Measurements from ENCODE around the gene RPRD1B. TPM values are rescaled to one million over a fixed set of nuclear protein-coding genes. Genes with fewer than 3 reads are reported as not detected.

The RPRD1B gene
- total and polyA plus RNA-seq, 2 of the 13 experiments (the other 11 are each of a cell fraction or from before 2014, with no cell fraction given) = 31.1 to 41.5 TPM

DNA sequence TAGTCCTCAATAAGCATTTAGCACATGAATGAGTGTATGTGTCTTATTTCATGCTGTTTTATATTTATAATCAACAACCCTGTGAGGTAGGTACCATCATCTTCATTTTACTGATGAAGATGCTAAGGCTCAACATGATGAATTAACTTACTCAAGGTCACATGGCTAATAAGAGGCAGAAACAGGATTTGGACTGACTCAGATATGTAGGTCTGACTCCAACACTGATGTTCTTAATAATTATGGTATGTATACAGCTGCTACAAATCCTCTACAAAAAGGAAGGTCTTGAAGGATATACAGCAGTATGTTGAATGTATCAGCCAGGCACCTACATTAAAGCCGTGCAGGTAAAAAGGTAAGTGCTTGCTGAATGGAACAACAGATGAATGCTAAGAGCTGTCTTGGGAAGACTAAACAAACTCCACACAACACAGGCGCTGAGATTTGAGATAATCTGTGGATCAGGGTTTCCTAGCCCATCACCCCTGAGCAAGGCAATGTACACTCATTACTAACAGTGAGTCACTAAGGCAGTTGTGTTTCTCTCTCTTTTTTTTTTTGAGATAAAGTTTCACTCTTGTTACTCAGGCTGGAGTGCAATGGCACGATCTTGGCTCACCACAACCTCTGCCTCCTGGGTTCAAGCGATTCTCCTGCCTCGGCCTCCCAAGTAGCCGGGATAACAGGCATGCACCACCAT lies 32.2 kb upstream of the RPRD1B start:
- ChIA-PET CTCF (ENCODE audit: low intra/inter-chr PET ratio, low total read pairs) (no interaction called here), POLR2A (no interaction called here)
- DNase-seq (ENCODE audit: low spot score) (no peak), FAIRE-seq (no peak), ATAC-seq (no peak)
- intact Hi-C loops (cut with micrococcal nuclease; ENCODE audit: unreplicated experiment) (no loop called here), in situ Hi-C loops (cut with HindIII; ENCODE audit: extremely low pct_ligation_motif_present, low pct_unique_long_range_greater_than_20kb) (no loop called here)
- H3K27ac ChIP-seq (ENCODE audit: extremely low read length, insufficient read depth, low read length) = no peak overlapping the region
- no peak overlapping the region for H3K4me2 ChIP-seq (ENCODE audit: low read depth, low read length)
- no peaks in the 10 kb centered on the region for H3K79me2 ChIP-seq (ENCODE audit: insufficient read depth, low read length)
- H3K9ac ChIP-seq (ENCODE audit: insufficient read depth, low read depth, low read length) = no peak overlapping the region
- H4K20me1 ChIP-seq (ENCODE audit: insufficient read depth, low read length) = no peaks in the 10 kb centered on the region
- 95% methylated on average over 6 of the region's 6 CpGs for WGBS (ENCODE audit: low lambda C conversion rate)
- TF ChIP-seq SP4 (CRISPR knock-in tag; IDR thresholded peaks at IDR 0.05) = no peak
- no peak for TF ChIP-seq KLF9 (CRISPR knock-in tag; IDR thresholded peaks at IDR 0.05; ENCODE audit: low read depth)
- no peak for TF ChIP-seq NR2F1 (CRISPR knock-in tag; IDR thresholded peaks at IDR 0.05)
- TF ChIP-seq, protein P1, sequence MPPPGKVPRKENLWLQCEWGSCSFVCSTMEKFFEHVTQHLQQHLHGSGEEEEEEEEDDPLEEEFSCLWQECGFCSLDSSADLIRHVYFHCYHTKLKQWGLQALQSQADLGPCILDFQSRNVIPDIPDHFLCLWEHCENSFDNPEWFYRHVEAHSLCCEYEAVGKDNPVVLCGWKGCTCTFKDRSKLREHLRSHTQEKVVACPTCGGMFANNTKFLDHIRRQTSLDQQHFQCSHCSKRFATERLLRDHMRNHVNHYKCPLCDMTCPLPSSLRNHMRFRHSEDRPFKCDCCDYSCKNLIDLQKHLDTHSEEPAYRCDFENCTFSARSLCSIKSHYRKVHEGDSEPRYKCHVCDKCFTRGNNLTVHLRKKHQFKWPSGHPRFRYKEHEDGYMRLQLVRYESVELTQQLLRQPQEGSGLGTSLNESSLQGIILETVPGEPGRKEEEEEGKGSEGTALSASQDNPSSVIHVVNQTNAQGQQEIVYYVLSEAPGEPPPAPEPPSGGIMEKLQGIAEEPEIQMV (CRISPR knock-in tag; IDR thresholded peaks at IDR 0.05; ENCODE audit: low read depth) = no peak
- no peak for TF ChIP-seq RARA (CRISPR knock-in tag; IDR thresholded peaks at IDR 0.05)
- no peak for TF ChIP-seq ZNF775 (CRISPR knock-in tag; IDR thresholded peaks at IDR 0.05; ENCODE audit: borderline replicate concordance)
- TF ChIP-seq, protein P2, sequence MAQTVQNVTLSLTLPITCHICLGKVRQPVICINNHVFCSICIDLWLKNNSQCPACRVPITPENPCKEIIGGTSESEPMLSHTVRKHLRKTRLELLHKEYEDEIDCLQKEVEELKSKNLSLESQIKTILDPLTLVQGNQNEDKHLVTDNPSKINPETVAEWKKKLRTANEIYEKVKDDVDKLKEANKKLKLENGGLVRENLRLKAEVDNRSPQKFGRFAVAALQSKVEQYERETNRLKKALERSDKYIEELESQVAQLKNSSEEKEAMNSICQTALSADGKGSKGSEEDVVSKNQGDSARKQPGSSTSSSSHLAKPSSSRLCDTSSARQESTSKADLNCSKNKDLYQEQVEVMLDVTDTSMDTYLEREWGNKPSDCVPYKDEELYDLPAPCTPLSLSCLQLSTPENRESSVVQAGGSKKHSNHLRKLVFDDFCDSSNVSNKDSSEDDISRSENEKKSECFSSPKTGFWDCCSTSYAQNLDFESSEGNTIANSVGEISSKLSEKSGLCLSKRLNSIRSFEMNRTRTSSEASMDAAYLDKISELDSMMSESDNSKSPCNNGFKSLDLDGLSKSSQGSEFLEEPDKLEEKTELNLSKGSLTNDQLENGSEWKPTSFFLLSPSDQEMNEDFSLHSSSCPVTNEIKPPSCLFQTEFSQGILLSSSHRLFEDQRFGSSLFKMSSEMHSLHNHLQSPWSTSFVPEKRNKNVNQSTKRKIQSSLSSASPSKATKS (CRISPR knock-in tag; IDR thresholded peaks at IDR 0.05) = no peak
- TF ChIP-seq, protein P3, sequence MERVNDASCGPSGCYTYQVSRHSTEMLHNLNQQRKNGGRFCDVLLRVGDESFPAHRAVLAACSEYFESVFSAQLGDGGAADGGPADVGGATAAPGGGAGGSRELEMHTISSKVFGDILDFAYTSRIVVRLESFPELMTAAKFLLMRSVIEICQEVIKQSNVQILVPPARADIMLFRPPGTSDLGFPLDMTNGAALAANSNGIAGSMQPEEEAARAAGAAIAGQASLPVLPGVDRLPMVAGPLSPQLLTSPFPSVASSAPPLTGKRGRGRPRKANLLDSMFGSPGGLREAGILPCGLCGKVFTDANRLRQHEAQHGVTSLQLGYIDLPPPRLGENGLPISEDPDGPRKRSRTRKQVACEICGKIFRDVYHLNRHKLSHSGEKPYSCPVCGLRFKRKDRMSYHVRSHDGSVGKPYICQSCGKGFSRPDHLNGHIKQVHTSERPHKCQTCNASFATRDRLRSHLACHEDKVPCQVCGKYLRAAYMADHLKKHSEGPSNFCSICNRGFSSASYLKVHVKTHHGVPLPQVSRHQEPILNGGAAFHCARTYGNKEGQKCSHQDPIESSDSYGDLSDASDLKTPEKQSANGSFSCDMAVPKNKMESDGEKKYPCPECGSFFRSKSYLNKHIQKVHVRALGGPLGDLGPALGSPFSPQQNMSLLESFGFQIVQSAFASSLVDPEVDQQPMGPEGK (CRISPR knock-in tag; IDR thresholded peaks at IDR 0.05) = no peak
- TF ChIP-seq AGO2 (optimal IDR thresholded peaks at IDR 0.05; ENCODE audit: low read depth, low read length) = no peak
- peaks cover 52 to 94% of the 10 kb centered on the region in 2 experiments for H3K36me3 ChIP-seq (replicated peaks in 1 of 2; ENCODE audit: control insufficient read depth in 1 of 2, insufficient read depth in 2 of 2, low read length in 2 of 2)
- no peak overlapping the region for H3K4me3 ChIP-seq (replicated peaks in 1 of 3; ENCODE audit: insufficient read depth in 1 of 3, low read depth in 2 of 3, low read length in 3 of 3)
- BruUV-seq (replicated peaks) = no TSS peak
- H3K9me3 ChIP-seq (ENCODE audit: low read length) = no peaks in the 10 kb centered on the region
- no peaks in the 10 kb centered on the region for H3K4me1 ChIP-seq (ENCODE audit: insufficient read depth, low read length)
- H2AFZ ChIP-seq (ENCODE audit: low read length) = no peak overlapping the region
- H3K27me3 ChIP-seq (ENCODE audit: control insufficient read depth in 1 of 2, insufficient read depth in 2 of 2, low read length in 2 of 2) = no peaks in the 10 kb centered on the region
